ENCODE data around the gene SLC25A4.
"Not testable (repeated sequence)": the region's sequence is repeated elsewhere in the genome, so short reads cannot be mapped to it uniquely, and the experiment has no call there.

SLC25A4 gene

GRCh38 chr4:185142912-185143600 lies at the start of gene SLC25A4:
Gene SLC25A4, plus strand, starts transcription at chr4:185143266. Its CDS starts 107 bp downstream, at chr4:185143373.
- DNase-seq (ENCODE audit: low spot score), result peak; percentile 95

DNA sequence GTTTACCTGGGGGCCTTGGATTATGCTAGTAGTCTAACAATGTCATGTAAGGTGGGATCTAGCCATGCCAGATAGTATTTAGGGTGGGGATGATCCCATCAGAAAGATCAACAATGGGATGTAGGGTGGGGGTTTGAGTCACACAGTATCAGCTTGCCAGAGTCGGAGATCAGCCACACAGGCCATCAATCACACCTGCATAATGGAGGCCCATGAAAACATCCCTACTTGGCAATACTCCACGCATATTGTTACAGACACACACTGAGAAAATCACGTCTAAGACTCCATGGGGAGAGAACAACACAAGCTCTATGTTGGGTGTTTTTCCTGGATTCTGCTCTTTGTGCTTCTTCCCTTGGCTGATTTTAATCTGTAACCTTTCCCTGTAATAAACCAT lies 49.5 kb upstream of the SLC25A4 start:
- DNase-seq (ENCODE audit: low spot score), result no peak

- peak; percentile 35 for DNase-seq (ENCODE audit: low spot score)
Observed at GRCh38 chr4:185096032-185096653, 46.9 kb upstream of the SLC25A4 start.

DNA sequence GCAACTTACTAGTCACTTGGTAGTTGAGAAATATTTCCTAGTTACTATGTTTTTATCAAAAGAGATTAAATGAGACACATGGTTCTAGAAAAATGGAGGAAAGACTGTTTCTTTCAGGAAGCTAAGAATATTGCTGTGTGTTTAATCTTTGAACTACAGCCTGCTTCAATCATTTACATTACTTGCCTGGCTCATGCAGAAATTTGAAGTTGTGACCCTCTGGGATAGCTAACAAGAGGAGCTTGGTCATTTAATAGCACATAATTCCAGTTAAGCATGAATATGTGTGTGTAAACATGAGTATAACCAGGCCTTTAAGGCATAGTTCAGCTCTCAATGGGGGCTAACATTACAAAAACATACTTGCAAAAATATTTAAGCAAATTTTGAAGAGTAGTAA lies 44.6 kb upstream of the SLC25A4 start:
- no peak for DNase-seq (ENCODE audit: low spot score)

DNA sequence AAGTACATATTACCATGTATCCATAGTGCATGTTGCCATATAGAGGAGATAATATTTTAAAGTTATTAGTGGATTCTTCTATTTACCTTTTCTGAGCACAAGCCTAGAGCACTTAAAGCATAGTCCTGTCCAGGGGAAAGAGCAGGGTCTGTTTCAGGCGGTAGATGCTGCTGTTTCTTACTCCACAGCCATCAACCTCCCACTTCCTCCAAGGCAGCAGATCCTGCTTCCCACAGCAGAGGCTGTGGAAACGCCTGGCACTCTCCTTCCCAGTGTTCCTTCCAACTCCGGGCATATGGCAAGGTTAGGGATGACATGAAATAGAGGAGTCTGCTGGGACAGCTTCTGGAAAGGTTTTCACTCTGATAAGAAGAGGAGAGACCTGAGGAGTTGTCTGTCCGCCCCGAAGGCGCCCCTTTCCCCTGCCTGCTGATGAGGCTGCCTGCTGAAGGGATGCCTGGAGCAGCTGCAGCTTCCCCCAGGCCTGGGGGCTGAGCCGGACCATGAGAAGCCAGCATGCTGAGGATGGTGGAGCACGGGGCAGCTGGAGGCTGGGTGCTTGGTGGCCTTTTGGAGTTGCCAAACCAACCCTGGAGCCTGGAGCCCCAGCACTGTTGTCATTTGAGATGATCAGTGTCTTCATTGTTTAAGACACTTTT lies 43.9 kb upstream of the SLC25A4 start:
- no peak for DNase-seq (ENCODE audit: low spot score)

DNA sequence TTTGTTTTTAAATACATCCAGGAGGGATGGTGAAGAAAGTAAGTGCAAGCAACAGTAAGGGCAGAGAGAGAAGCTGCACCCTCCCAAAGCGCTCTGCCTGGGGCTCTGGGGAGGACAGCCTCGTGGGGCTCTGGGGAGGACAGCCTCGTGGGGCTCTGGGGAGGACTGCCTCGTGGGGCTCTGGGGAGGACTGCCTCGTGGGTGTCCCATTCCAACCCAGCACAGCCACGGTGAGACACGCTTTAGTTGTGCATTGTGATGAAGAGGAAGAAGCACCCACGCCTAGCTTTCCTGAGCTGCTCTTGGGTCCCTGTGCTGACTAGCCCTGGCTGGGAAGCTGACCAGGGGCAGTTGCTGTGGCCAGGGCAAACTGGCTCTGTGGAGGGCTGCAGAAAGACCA lies 43.1 kb upstream of the SLC25A4 start:
- no peak for DNase-seq (ENCODE audit: low spot score)

- DNase-seq (ENCODE audit: low spot score), result no peak
Observed at GRCh38 chr4:185100423-185100822, 42.6 kb upstream of the SLC25A4 start.

- no peak for DNase-seq (ENCODE audit: low spot score)
Observed at GRCh38 chr4:185101354-185101890, 41.6 kb upstream of the SLC25A4 start.

DNA sequence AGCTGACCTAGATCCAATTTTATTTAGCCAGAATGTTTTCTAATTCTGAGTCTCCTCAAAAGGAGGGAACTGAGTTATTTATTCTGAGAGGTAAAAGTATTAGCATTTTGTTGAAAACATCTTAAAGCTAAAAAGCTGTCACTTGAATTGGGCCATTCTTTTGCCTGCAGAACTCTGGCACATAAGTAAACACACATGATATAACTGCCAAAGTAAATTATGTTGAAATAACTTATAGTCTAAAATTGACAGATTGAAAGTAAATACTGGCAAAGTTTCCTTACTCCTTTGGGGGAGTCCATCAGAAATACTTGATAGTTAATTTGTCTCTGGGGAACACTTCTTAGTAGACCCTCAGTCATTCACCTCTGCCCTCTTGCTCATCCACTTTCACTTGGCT lies 38.3 kb upstream of the SLC25A4 start:
- no peak for DNase-seq (ENCODE audit: low spot score)

DNA sequence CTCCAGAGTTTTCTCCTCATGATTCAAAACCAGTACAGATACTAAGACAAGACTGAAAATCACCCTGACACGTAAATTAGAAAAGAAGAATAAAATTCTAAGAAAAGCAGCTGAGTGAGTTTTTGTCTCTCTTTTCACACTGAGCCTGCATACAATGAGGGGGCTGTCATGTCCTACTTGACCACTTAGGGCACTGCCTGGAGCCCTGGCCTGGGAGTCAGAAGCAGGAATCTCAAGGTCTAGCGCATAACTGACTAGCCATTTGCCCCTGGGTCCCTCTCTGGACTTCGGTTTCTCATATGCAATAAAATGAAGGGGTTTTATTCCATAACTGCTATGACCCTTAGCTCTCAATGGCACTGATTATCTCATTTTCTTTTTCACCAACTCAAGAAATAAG lies 36.7 kb upstream of the SLC25A4 start:
- DNase-seq (ENCODE audit: low spot score), result no peak

GRCh38 chr4:185107574-185107973 lies 35.5 kb upstream of the SLC25A4 start:
- not testable (repeated sequence) for DNase-seq (ENCODE audit: low spot score)

DNA sequence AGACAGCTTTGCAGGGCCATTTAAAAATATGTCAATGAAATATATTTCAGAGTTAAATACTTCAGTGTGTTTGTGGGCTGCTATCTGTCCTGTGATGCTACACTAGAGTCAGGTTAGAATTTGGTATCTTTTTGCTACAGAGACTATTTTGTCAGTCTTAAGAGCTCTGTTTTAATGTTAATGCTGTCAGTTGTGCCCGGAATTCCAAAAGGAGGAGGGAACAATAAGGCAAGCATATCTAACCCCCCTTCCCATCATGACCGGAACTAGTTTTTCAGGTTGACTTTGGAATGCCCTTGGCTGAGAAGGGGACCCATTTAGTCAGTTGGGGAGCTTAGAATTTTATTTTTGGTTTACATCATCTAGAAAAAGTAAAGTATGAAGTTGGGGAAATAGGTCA lies 34.9 kb upstream of the SLC25A4 start:
- DNase-seq (ENCODE audit: low spot score), result no peak

DNA sequence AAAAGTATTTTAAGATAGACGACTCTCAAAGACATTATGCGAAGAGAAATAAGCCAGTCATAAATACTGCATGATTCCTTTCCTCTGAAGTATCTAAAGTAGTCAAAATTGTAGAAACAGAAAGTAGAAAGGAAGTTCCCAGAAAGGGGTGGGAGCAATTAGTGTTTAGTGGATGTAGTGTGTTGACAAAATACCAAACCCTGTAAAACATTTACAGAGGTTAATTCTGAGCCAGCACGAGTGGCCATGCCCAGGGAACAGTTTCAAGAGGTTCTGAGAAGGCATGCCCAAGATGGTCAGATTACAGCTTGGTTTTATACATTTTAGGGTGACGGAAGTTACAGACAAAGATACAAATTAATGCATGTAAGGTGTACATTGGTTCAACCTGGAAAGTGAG lies 34.4 kb upstream of the SLC25A4 start:
- no peak for DNase-seq (ENCODE audit: low spot score)

GRCh38 chr4:185109736-185110135 lies 33.3 kb upstream of the SLC25A4 start:
- DNase-seq (ENCODE audit: low spot score), result no peak

DNA sequence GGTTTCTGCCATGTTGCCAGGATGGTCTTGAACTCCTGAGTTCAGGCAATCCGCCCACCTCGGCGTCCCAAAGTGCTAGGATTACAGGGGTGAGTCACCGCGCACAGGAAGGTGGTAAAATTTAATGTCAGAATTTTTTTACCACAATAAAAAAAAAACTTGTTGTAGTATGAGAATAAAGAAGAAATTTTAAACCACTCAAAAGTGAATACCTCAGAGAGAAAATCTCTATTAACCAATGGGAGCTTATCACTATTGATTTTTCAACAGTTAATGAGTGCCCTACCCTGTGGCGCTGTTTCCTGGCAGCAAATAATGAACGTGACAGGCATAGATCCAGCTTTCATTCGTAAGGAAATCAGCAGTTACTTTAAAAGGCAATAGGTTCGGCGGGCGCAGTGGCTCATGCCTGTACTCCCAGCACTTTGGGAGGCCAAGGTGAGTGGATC lies 32.7 kb upstream of the SLC25A4 start:
- DNase-seq (ENCODE audit: low spot score), result no peak

DNA sequence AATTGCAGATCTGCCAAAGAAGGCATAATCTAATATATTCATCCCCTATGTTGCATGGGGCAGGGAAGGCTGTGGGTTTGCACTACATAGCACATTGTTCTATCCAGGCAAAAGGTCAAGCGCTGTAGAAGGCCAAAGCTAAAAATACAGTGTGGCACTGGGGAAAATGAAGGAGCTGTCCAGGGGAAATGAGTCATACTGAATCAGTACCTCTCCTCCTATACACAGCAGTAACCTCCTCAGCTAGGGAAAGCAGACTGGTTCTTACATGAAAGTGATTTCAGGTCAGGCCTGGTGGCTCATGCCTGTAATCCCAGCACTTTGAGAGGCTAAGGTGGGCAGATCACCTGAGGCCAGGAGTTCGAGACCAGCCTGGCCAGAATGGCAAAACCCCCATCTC lies 31.0 kb upstream of the SLC25A4 start:
- DNase-seq (ENCODE audit: low spot score), result peak; percentile 86

- no peak for DNase-seq (ENCODE audit: low spot score)
Observed at GRCh38 chr4:185113340-185113739, 29.7 kb upstream of the SLC25A4 start.

DNA sequence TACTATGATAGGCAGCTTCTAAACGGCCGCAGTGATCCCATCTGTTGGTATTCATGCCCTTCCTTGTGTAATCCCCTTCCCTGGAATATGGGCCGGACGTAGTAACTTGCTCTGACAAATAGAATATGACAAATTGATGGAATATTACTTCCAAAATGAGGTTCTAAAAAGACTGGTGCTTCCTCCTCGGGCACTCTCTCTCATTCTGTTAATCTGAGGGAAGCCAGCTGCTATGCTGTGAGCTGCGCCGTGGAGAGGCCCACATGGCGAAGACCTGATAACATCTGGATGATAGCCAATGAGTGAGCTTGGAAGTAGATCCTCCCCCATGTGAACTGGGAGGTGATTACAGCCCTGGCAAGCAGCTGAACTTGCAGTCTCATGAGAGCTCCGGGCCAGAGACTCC lies 27.2 kb upstream of the SLC25A4 start:
- DNase-seq (ENCODE audit: low spot score), result peak; percentile 74

GRCh38 chr4:185117300-185117934 lies 25.6 kb upstream of the SLC25A4 start:
- DNase-seq (ENCODE audit: low spot score), result no peak

- DNase-seq (ENCODE audit: low spot score), result no peak
Observed at GRCh38 chr4:185118876-185119275, 24.2 kb upstream of the SLC25A4 start.

- DNase-seq (ENCODE audit: low spot score), result not testable (repeated sequence)
Observed at GRCh38 chr4:185119467-185119866, 23.6 kb upstream of the SLC25A4 start.

- DNase-seq (ENCODE audit: low spot score), result no peak
Observed at GRCh38 chr4:185119927-185120630, 23.0 kb upstream of the SLC25A4 start.

Data from AG08396 (cell line).